Liver (tissue), 9 donors: ENCODE results near the gene USP53. TPM values are rescaled to one million over a fixed set of nuclear protein-coding genes. Genes with fewer than 3 reads are reported as not detected.

Experiments
- DNase-seq: peaks from one replicate; pipeline ENCODE4 v3.0.0-alpha.2; 2017; ENCODE audit warnings: low spot score
- H3K27ac ChIP-seq, 2 donors: one replicate each; pipeline ENCODE4 v1.7.0; 2013; ENCODE audit warnings: inconsistent platforms in 2 of 2, low read length in 2 of 2, control low read depth in 1 of 2, low read depth in 1 of 2, mild to moderate bottlenecking in 1 of 2
- H3K27me3 ChIP-seq, 4 donors: one replicate each; pipeline versions ENCODE4 v1.6.1 to v1.7.0; 2013; ENCODE audit warnings: low read length in 3 of 4, inconsistent platforms in 1 of 4, mild to moderate bottlenecking in 1 of 4, moderate library complexity in 1 of 4; ENCODE audit not compliant: control insufficient read depth in 4 of 4, insufficient read depth in 4 of 4
- H3K36me3 ChIP-seq, 4 donors: one replicate each; pipeline versions ENCODE4 v1.6.1 to v1.7.0; 2013; ENCODE audit warnings: low read length in 3 of 4, mild to moderate bottlenecking in 3 of 4, low read depth in 1 of 4, moderate library complexity in 1 of 4; ENCODE audit not compliant: control insufficient read depth in 4 of 4, insufficient read depth in 3 of 4
- H3K4me1 ChIP-seq, 4 donors: one replicate each; pipeline versions ENCODE4 v1.6.1 to v1.7.0; 2013; ENCODE audit warnings: low read length in 3 of 4, mild to moderate bottlenecking in 3 of 4, moderate library complexity in 1 of 4; ENCODE audit not compliant: control insufficient read depth in 4 of 4, insufficient read depth in 4 of 4
- H3K4me3 ChIP-seq, 3 donors: one replicate each; pipeline versions ENCODE4 v1.6.1 to v1.7.0; 2013; ENCODE audit warnings: low read length in 3 of 3, control low read depth in 1 of 3, low read depth in 1 of 3, mild to moderate bottlenecking in 1 of 3
- H3K9ac ChIP-seq, 2 donors: one replicate each; pipeline ENCODE4 v1.7.0; 2013; ENCODE audit warnings: low read length in 2 of 2, mild to moderate bottlenecking in 2 of 2, moderate library complexity in 2 of 2, control low read depth in 1 of 2, low read depth in 1 of 2
- H3K9me3 ChIP-seq, 4 donors: one replicate each; pipeline versions ENCODE4 v1.6.1 to v1.7.0; 2013; ENCODE audit warnings: low read length in 3 of 4; ENCODE audit not compliant: control insufficient read depth in 4 of 4
- ATF3 ChIP-seq: IDR thresholded peaks from 2 replicates; pipeline ENCODE4 v1.6.1; 2016; ENCODE audit warnings: antibody characterized with exemption
- EGR1 ChIP-seq, 2 donors: IDR thresholded peaks; 2 replicates each; pipeline ENCODE4 v1.6.1; 2016 to 2018; ENCODE audit warnings: antibody characterized with exemption in 2 of 2, low read depth in 2 of 2
- FOXA1 ChIP-seq: IDR thresholded peaks from 2 replicates; pipeline ENCODE4 v1.6.1; 2016; ENCODE audit warnings: antibody characterized with exemption
- FOXA2 ChIP-seq: IDR thresholded peaks from 2 replicates; pipeline ENCODE4 v1.6.1; 2016; ENCODE audit warnings: antibody characterized with exemption
- GABPA ChIP-seq, 2 donors: IDR thresholded peaks in 1 of 2; conservative IDR thresholded peaks in 1 of 2; 2 replicates each; pipeline ENCODE4 v1.6.1; 2016; ENCODE audit warnings: antibody characterized with exemption in 2 of 2, mild to moderate bottlenecking in 1 of 2, moderate library complexity in 1 of 2
- HNF4A ChIP-seq, 2 donors: conservative IDR thresholded peaks; 2 replicates each; pipeline ENCODE4 v1.6.1; 2016; ENCODE audit warnings: antibody characterized with exemption in 2 of 2, mild to moderate bottlenecking in 2 of 2
- HNF4G ChIP-seq: IDR thresholded peaks from 2 replicates; pipeline ENCODE4 v1.6.1; 2016; ENCODE audit warnings: antibody characterized with exemption
- JUND ChIP-seq, 2 donors: IDR thresholded peaks; 2 replicates each; pipeline ENCODE4 v1.6.1; 2016; ENCODE audit warnings: antibody characterized with exemption in 2 of 2
- MAX ChIP-seq: IDR thresholded peaks from 2 replicates; pipeline ENCODE4 v1.6.1; 2016; ENCODE audit warnings: antibody characterized with exemption
- NR2F2 ChIP-seq: IDR thresholded peaks from 2 replicates; pipeline ENCODE4 v1.6.1; 2016; ENCODE audit warnings: antibody characterized with exemption
- RAD21 ChIP-seq, 2 donors: IDR thresholded peaks; 2 replicates each; pipeline ENCODE4 v1.6.1; 2016; ENCODE audit warnings: antibody characterized with exemption in 2 of 2, mild to moderate bottlenecking in 2 of 2
- RXRA ChIP-seq, 2 donors: IDR thresholded peaks; 2 replicates each; pipeline ENCODE4 v1.6.1; 2017 to 2018; ENCODE audit warnings: antibody characterized with exemption in 2 of 2, mild to moderate bottlenecking in 1 of 2
- SP1 ChIP-seq: IDR thresholded peaks from 2 replicates; pipeline ENCODE4 v1.6.1; 2018; ENCODE audit warnings: antibody characterized with exemption, mild to moderate bottlenecking
- YY1 ChIP-seq: IDR thresholded peaks from 2 replicates; pipeline ENCODE4 v1.6.1; 2016; ENCODE audit warnings: antibody characterized with exemption, mild to moderate bottlenecking
- ZBTB33 ChIP-seq: IDR thresholded peaks from 2 replicates; pipeline ENCODE4 v1.6.1; 2016; ENCODE audit warnings: antibody characterized with exemption
- WGBS: extraction: QIAGEN DNeasy Blood & Tissue Kit; methylation state at CpG from one replicate; pipeline ENCODE4 v1.1.7; 2013; 5-methylcytosine and 5-hydroxymethylcytosine counted together
- polyA plus RNA-seq, 2 donors: library from polyadenylated mRNA; stranded (reverse) in 1 of 2; unstranded in 1 of 2; fragments of 200-250 nt in 1 of 2; fragments of >200 nt in 1 of 2; fragmentation: Nextera tagmentation in 1 of 2; extraction: Ambion mirVana in 1 of 2; gene quantifications; one replicate each; pipeline versions ENCODE4 v1.2.1 to v1.2.3, GENCODE V29; 2013 to 2015
- total RNA-seq, 2 donors: library from RNA; depleted of rRNA; stranded (reverse); fragments of >200 nt; gene quantifications; one replicate each; pipeline ENCODE4 v1.2.3, GENCODE V29; 2014
- TF ChIP-seq, protein P1 (sequence below): IDR thresholded peaks from 2 replicates; pipeline ENCODE4 v1.6.1; 2016; ENCODE audit warnings: antibody characterized with exemption, mild to moderate bottlenecking
- TF ChIP-seq, protein P2 (sequence below): fragments of 150-350 bp; IDR thresholded peaks from 2 replicates; pipeline ENCODE4 v1.5.1; 2017; ENCODE audit warnings: improper control_type of control experiment, low read depth, low read length; ENCODE audit not compliant: missing input control
- donor health status: healthy.
- donor health status: healthy.
- donor health status: healthy.
- donor health status: healthy.
- donor health status: healthy.

USP53 gene
- total and polyA plus RNA-seq, 4 donors: 4.7 to 20.7 (median 5.9) TPM

GRCh38 chr4:119218093-119218492, 5.6 kb downstream of the USP53 start:
- Histone ChIP-seq H3K27ac (no peak overlapping the region), H3K9ac (no peak overlapping the region), H3K9me3 (no peaks in the 10 kb centered on the region), H3K36me3 (peaks cover 2 to 13% (median 11%) of the 10 kb centered on the region in 4 donors), H3K4me3 (no peak overlapping the region), H3K4me1 (peaks cover 0 to 8% (median 2%) of the 10 kb centered on the region in 4 donors), H3K27me3 (no peaks in the 10 kb centered on the region)
- DNase-seq: no peak
- TF ChIP-seq, protein P1, sequence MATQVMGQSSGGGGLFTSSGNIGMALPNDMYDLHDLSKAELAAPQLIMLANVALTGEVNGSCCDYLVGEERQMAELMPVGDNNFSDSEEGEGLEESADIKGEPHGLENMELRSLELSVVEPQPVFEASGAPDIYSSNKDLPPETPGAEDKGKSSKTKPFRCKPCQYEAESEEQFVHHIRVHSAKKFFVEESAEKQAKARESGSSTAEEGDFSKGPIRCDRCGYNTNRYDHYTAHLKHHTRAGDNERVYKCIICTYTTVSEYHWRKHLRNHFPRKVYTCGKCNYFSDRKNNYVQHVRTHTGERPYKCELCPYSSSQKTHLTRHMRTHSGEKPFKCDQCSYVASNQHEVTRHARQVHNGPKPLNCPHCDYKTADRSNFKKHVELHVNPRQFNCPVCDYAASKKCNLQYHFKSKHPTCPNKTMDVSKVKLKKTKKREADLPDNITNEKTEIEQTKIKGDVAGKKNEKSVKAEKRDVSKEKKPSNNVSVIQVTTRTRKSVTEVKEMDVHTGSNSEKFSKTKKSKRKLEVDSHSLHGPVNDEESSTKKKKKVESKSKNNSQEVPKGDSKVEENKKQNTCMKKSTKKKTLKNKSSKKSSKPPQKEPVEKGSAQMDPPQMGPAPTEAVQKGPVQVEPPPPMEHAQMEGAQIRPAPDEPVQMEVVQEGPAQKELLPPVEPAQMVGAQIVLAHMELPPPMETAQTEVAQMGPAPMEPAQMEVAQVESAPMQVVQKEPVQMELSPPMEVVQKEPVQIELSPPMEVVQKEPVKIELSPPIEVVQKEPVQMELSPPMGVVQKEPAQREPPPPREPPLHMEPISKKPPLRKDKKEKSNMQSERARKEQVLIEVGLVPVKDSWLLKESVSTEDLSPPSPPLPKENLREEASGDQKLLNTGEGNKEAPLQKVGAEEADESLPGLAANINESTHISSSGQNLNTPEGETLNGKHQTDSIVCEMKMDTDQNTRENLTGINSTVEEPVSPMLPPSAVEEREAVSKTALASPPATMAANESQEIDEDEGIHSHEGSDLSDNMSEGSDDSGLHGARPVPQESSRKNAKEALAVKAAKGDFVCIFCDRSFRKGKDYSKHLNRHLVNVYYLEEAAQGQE: no peak
- no peak for TF ChIP-seq JUND (IDR thresholded peaks at IDR 0.05)
- TF ChIP-seq, protein P2, sequence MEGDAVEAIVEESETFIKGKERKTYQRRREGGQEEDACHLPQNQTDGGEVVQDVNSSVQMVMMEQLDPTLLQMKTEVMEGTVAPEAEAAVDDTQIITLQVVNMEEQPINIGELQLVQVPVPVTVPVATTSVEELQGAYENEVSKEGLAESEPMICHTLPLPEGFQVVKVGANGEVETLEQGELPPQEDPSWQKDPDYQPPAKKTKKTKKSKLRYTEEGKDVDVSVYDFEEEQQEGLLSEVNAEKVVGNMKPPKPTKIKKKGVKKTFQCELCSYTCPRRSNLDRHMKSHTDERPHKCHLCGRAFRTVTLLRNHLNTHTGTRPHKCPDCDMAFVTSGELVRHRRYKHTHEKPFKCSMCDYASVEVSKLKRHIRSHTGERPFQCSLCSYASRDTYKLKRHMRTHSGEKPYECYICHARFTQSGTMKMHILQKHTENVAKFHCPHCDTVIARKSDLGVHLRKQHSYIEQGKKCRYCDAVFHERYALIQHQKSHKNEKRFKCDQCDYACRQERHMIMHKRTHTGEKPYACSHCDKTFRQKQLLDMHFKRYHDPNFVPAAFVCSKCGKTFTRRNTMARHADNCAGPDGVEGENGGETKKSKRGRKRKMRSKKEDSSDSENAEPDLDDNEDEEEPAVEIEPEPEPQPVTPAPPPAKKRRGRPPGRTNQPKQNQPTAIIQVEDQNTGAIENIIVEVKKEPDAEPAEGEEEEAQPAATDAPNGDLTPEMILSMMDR: no peak
- TF ChIP-seq HNF4A (conservative IDR thresholded peaks at IDR 0.05): no peak
- no peak for TF ChIP-seq NR2F2
- TF ChIP-seq SP1: no peak
- TF ChIP-seq RXRA (IDR thresholded peaks at IDR 0.05): no peak
- no peak for TF ChIP-seq GABPA (IDR thresholded peaks at IDR 0.05 in 1 of 2, conservative IDR thresholded peaks at IDR 0.05 in 1 of 2)
- no peak for TF ChIP-seq RAD21 (IDR thresholded peaks at IDR 0.05)
- no peak for TF ChIP-seq FOXA2
- no peak for TF ChIP-seq MAX
- TF ChIP-seq ATF3: no peak
- no peak for TF ChIP-seq EGR1 (IDR thresholded peaks at IDR 0.05; ENCODE audit: low read depth in 2 of 2)
- no peak for TF ChIP-seq HNF4G
- TF ChIP-seq YY1: no peak
- WGBS: 95% methylated on average over 1 of the region's 1 CpG

- H3K4me1 ChIP-seq: no peaks in the 10 kb centered on the region
- no peak for DNase-seq
- no peak overlapping the region for H3K27ac ChIP-seq
- no peaks in the 10 kb centered on the region for H3K9me3 ChIP-seq
- no peaks in the 10 kb centered on the region for H3K27me3 ChIP-seq
- H3K36me3 ChIP-seq: peaks cover 2 to 16% (median 11%) of the 10 kb centered on the region in 4 donors
- H3K4me3 ChIP-seq: no peak overlapping the region
- TF ChIP-seq ZBTB33: no peak
- no peak for TF ChIP-seq RAD21 (IDR thresholded peaks at IDR 0.05)
- no peak for TF ChIP-seq FOXA1
- TF ChIP-seq JUND (IDR thresholded peaks at IDR 0.05): no peak
- no peak for TF ChIP-seq GABPA (IDR thresholded peaks at IDR 0.05 in 1 of 2, conservative IDR thresholded peaks at IDR 0.05 in 1 of 2)
- TF ChIP-seq FOXA2: no peak
- no peak for TF ChIP-seq HNF4A (conservative IDR thresholded peaks at IDR 0.05)
- no peak for TF ChIP-seq HNF4G
- no peak for TF ChIP-seq NR2F2
- TF ChIP-seq, protein P1: no peak
- TF ChIP-seq ATF3: no peak
- TF ChIP-seq, protein P2: no peak
- no peak for TF ChIP-seq EGR1 (IDR thresholded peaks at IDR 0.05; ENCODE audit: low read depth in 2 of 2)
- 85% methylated on average over 4 of the region's 4 CpGs for WGBS
- H3K9ac ChIP-seq: no peak overlapping the region
These were observed 8.9 kb downstream of the USP53 start for GRCh38 chr4:119221412-119221811.
